ENCODE results near the gene KLF3. TPM values are rescaled to one million over a fixed set of nuclear protein-coding genes. Genes with fewer than 3 reads are reported as not detected.
A peak's percentile ranks its signal among the peaks of the same experiment; 100 is the strongest.

KLF3 gene
- total RNA-seq, 1 experiment from 2014 or later: 49.9 TPM

- Mint-ChIP-seq H3K4me1 (ENCODE audit: low read depth, unreplicated experiment) (peaks cover 44% of the 10 kb centered on the region), H3K4me3 (ENCODE audit: low read depth, unreplicated experiment) (no peak overlapping the region), H3K36me3 (ENCODE audit: insufficient read depth, unreplicated experiment) (peaks cover 5% of the 10 kb centered on the region), H3K9me3 (ENCODE audit: low read depth, unreplicated experiment) (peaks cover 2% of the 10 kb centered on the region), H3K27me3 (ENCODE audit: unreplicated experiment) (no peaks in the 10 kb centered on the region), H3K27ac (ENCODE audit: unreplicated experiment) (no peak overlapping the region)
- CTCF ChIA-PET: interaction anchor here (1.1 kb wide), 1 partner anchor 299 kb away, joined by 3 read pairs; no protein-coding TSS in a partner anchor
- BruUV-seq (replicated peaks): no TSS peak
- DNase-seq: no peak
- no peak for TF ChIP-seq CTCF (IDR thresholded peaks at IDR 0.05; ENCODE audit: unreplicated experiment)
- intact Hi-C loops (cut with micrococcal nuclease; ENCODE audit: unreplicated experiment): loop anchor here (5.0 kb wide), 1 partner anchor 232 kb away; no protein-coding TSS in a partner anchor
Measured at GRCh38 chr4:38619316-38619715, 44.7 kb upstream of the KLF3 start.

- peak overlapping the region; percentile 28 for H3K4me3 Mint-ChIP-seq (ENCODE audit: low read depth, unreplicated experiment)
- H3K4me1 Mint-ChIP-seq (ENCODE audit: low read depth, unreplicated experiment): peaks cover 44% of the 10 kb centered on the region
- BruUV-seq (replicated peaks): no TSS peak
- H3K36me3 Mint-ChIP-seq (ENCODE audit: insufficient read depth, unreplicated experiment): peaks cover 5% of the 10 kb centered on the region
- intact Hi-C loops (cut with micrococcal nuclease; ENCODE audit: unreplicated experiment): loop anchor here (2.0 kb wide), 3 partner anchors 47 to 109 kb away; no protein-coding TSS in a partner anchor
- H3K27me3 Mint-ChIP-seq (ENCODE audit: unreplicated experiment): no peaks in the 10 kb centered on the region
- no peak for DNase-seq
- CTCF ChIA-PET: interaction anchor here (0.9 to 1.1 kb wide), 2 partner anchors 108 to 300 kb away, joined by 3 read pairs; no protein-coding TSS in a partner anchor
- peak overlapping the region; percentile 75 for H3K27ac Mint-ChIP-seq (ENCODE audit: unreplicated experiment)
- no peak for TF ChIP-seq CTCF (IDR thresholded peaks at IDR 0.05; ENCODE audit: unreplicated experiment)
- peaks cover 2% of the 10 kb centered on the region for H3K9me3 Mint-ChIP-seq (ENCODE audit: low read depth, unreplicated experiment)
Measured at GRCh38 chr4:38620065-38620464, 43.9 kb upstream of the KLF3 start.

- peak overlapping the region; percentile 75 for H3K27ac Mint-ChIP-seq (ENCODE audit: unreplicated experiment)
- CTCF ChIA-PET: interaction anchor here (0.6 to 0.9 kb wide), 3 partner anchors 108 to 345 kb away, joined by 3 read pairs; no protein-coding TSS in a partner anchor
- no TSS peak for BruUV-seq (replicated peaks)
- H3K9me3 Mint-ChIP-seq (ENCODE audit: low read depth, unreplicated experiment): peaks cover 2% of the 10 kb centered on the region
- DNase-seq: no peak
- TF ChIP-seq CTCF (IDR thresholded peaks at IDR 0.05; ENCODE audit: unreplicated experiment): no peak
- peak overlapping the region; percentile 28 for H3K4me3 Mint-ChIP-seq (ENCODE audit: low read depth, unreplicated experiment)
- intact Hi-C loops (cut with micrococcal nuclease; ENCODE audit: unreplicated experiment): loop anchor here (2.0 kb wide), 3 partner anchors 46 to 108 kb away; no protein-coding TSS in a partner anchor
- no peaks in the 10 kb centered on the region for H3K27me3 Mint-ChIP-seq (ENCODE audit: unreplicated experiment)
- peaks cover 44% of the 10 kb centered on the region for H3K4me1 Mint-ChIP-seq (ENCODE audit: low read depth, unreplicated experiment)
- H3K36me3 Mint-ChIP-seq (ENCODE audit: insufficient read depth, unreplicated experiment): peaks cover 4% of the 10 kb centered on the region
Measured at GRCh38 chr4:38620527-38621027, 43.4 kb upstream of the KLF3 start.

DNA sequence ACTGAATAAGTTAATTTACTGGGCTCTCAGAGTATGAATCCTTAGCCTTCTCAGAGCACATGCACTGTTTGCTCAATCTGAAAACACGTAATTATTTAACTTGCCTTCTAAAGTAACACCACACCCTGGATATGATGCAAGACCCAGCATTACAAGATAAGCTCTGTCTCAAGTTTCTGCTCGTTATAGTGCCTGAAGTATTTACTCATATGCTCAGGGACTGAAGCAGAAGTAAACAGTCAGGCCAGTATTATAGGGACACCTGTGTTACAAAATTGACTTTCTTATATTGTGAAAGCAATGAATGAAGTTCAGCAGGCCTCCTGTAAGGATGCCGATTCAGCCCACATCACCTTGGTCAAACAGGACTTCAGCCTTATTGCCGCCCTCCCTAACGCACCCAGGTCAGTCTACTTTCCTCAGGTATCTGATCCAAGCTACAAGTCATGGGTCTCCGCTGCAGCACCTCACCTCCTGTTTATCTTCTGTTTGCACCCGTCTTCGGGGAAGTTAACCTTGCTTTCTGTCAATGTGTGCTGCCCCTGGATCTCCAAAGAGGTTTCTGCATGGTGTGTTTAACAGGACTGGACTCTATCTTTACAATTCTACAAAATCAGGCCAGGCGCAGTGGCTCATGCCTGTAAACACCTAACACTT lies 42.8 kb upstream of the KLF3 start:
- peaks cover 44% of the 10 kb centered on the region for H3K4me1 Mint-ChIP-seq (ENCODE audit: low read depth, unreplicated experiment)
- peaks cover 2% of the 10 kb centered on the region for H3K9me3 Mint-ChIP-seq (ENCODE audit: low read depth, unreplicated experiment)
- no peak overlapping the region for H3K4me3 Mint-ChIP-seq (ENCODE audit: low read depth, unreplicated experiment)
- no peak for TF ChIP-seq CTCF (IDR thresholded peaks at IDR 0.05; ENCODE audit: unreplicated experiment)
- DNase-seq: peak; percentile 62
- peak overlapping the region; percentile 83 for H3K27ac Mint-ChIP-seq (ENCODE audit: unreplicated experiment)
- BruUV-seq (replicated peaks): TSS peak; percentile 87
- intact Hi-C loops (cut with micrococcal nuclease; ENCODE audit: unreplicated experiment): loop anchor here (2.0 kb wide), 3 partner anchors 46 to 108 kb away; no protein-coding TSS in a partner anchor
- no peaks in the 10 kb centered on the region for H3K27me3 Mint-ChIP-seq (ENCODE audit: unreplicated experiment)
- H3K36me3 Mint-ChIP-seq (ENCODE audit: insufficient read depth, unreplicated experiment): no peaks in the 10 kb centered on the region
- CTCF ChIA-PET: interaction anchor here (0.6 to 1.1 kb wide), 5 partner anchors 46 to 346 kb away, joined by 3 read pairs; no protein-coding TSS in a partner anchor
